PFSK-1 (cell line): Measurements from ENCODE around the gene STX2.

Experiments used
- FOXP2 ChIP-seq: optimal IDR thresholded peaks from 2 replicates; pipeline ENCODE3; 2011; ENCODE audit warnings: borderline replicate concordance, control low read depth, inconsistent platforms; ENCODE audit not compliant: insufficient read depth; ENCODE audit errors: extremely low read length, extremely low read depth
- POLR2AphosphoS5 ChIP-seq: IDR thresholded peaks from 2 replicates; pipeline ENCODE4 v1.6.1; 2012; ENCODE audit warnings: low read depth, mild to moderate bottlenecking, control low read depth, low read length, moderate library complexity
- SIN3A ChIP-seq: IDR thresholded peaks from 2 replicates; pipeline ENCODE4 v1.6.1; 2012; ENCODE audit warnings: mild to moderate bottlenecking, low read length, moderate library complexity, borderline replicate concordance; ENCODE audit not compliant: insufficient read depth
- TAF1 ChIP-seq: IDR thresholded peaks from 2 replicates; pipeline ENCODE4 v1.6.1; 2012; ENCODE audit warnings: low read length, control low read depth, borderline replicate concordance; ENCODE audit not compliant: insufficient read depth
- TF ChIP-seq, protein P1 (sequence below), 2 experiments: IDR thresholded peaks; 2 replicates each; pipeline versions ENCODE4 v1.6.1 to v1.8.0; 2011 to 2012; ENCODE audit warnings: low read depth in 2 of 2, low read length in 2 of 2, control low read depth in 1 of 2, inconsistent platforms in 1 of 2, mild to moderate bottlenecking in 1 of 2, moderate library complexity in 1 of 2; ENCODE audit not compliant: insufficient read depth in 1 of 2

Gene STX2

GRCh38 chr12:130876297-130876696 lies 37.2 kb upstream of the STX2 start:
- TF ChIP-seq POLR2AphosphoS5 (no peak), TAF1 (no peak), FOXP2 (no peak), SIN3A (no peak)
- TF ChIP-seq, protein P1, sequence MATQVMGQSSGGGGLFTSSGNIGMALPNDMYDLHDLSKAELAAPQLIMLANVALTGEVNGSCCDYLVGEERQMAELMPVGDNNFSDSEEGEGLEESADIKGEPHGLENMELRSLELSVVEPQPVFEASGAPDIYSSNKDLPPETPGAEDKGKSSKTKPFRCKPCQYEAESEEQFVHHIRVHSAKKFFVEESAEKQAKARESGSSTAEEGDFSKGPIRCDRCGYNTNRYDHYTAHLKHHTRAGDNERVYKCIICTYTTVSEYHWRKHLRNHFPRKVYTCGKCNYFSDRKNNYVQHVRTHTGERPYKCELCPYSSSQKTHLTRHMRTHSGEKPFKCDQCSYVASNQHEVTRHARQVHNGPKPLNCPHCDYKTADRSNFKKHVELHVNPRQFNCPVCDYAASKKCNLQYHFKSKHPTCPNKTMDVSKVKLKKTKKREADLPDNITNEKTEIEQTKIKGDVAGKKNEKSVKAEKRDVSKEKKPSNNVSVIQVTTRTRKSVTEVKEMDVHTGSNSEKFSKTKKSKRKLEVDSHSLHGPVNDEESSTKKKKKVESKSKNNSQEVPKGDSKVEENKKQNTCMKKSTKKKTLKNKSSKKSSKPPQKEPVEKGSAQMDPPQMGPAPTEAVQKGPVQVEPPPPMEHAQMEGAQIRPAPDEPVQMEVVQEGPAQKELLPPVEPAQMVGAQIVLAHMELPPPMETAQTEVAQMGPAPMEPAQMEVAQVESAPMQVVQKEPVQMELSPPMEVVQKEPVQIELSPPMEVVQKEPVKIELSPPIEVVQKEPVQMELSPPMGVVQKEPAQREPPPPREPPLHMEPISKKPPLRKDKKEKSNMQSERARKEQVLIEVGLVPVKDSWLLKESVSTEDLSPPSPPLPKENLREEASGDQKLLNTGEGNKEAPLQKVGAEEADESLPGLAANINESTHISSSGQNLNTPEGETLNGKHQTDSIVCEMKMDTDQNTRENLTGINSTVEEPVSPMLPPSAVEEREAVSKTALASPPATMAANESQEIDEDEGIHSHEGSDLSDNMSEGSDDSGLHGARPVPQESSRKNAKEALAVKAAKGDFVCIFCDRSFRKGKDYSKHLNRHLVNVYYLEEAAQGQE (IDR thresholded peaks at IDR 0.05; ENCODE audit: insufficient read depth in 1 of 2, low read depth in 2 of 2, low read length in 2 of 2), result no peak

GRCh38 chr12:130875193-130875592 lies 36.1 kb upstream of the STX2 start:
- TF ChIP-seq SIN3A (no peak), POLR2AphosphoS5 (no peak), FOXP2 (no peak), TAF1 (no peak)
- TF ChIP-seq, protein P1 (IDR thresholded peaks at IDR 0.05; ENCODE audit: insufficient read depth in 1 of 2, low read depth in 2 of 2, low read length in 2 of 2), result no peak

- TF ChIP-seq, protein P1 (IDR thresholded peaks at IDR 0.05; ENCODE audit: insufficient read depth in 1 of 2, low read depth in 2 of 2, low read length in 2 of 2), result no peak
- TF ChIP-seq TAF1 (no peak), SIN3A (no peak), FOXP2 (no peak), POLR2AphosphoS5 (no peak)
Observed at GRCh38 chr12:130874696-130875095, 35.6 kb upstream of the STX2 start.

DNA sequence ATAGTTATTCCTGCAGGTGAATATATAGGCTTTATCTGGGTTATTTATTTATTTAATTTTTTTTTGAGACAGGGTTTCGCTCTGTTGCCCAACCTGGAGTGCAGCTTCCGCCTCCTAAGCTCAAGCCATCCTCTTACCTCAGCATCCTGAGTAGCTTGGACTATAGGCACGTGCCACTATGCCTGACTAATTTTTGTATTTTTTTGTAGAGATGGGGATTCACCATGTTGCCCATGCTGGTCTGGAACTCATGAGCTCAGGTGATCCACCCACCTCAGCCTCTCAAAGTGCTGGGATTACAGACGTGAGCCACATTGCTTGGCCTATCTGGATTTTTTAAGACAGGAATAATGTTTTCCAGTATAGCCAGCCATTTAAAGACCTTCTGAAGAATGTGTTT lies 34.8 kb upstream of the STX2 start:
- TF ChIP-seq SIN3A, result no peak
- no peak for TF ChIP-seq FOXP2
- no peak for TF ChIP-seq POLR2AphosphoS5
- TF ChIP-seq, protein P1 (IDR thresholded peaks at IDR 0.05; ENCODE audit: insufficient read depth in 1 of 2, low read depth in 2 of 2, low read length in 2 of 2), result no peak
- TF ChIP-seq TAF1, result no peak

- no peak for TF ChIP-seq FOXP2
- no peak for TF ChIP-seq TAF1
- no peak; the same call in 1 of the 2 replicates for TF ChIP-seq POLR2AphosphoS5
- TF ChIP-seq SIN3A, result no peak
- TF ChIP-seq, protein P1 (IDR thresholded peaks at IDR 0.05; ENCODE audit: insufficient read depth in 1 of 2, low read depth in 2 of 2, low read length in 2 of 2), result no peak
Observed at GRCh38 chr12:130873106-130873795, 34.2 kb upstream of the STX2 start.
